Pancreas (tissue), 10 donors: ENCODE data around the gene CCDC178. TPM values are rescaled to one million over a fixed set of nuclear protein-coding genes. Genes with fewer than 3 reads are reported as not detected.
"Not testable (repeated sequence)": the region's sequence is repeated elsewhere in the genome, so short reads cannot be mapped to it uniquely, and the experiment has no call there.

Experiments used
- ATAC-seq, 4 donors: fragments of 200-7000 bp; cut with Tn5 transposase; one replicate each; pipeline versions ENCODE4 v1.8.0 to v1.9.1; 2020; ENCODE audit warnings: mild to moderate bottlenecking in 4 of 4, moderate library complexity in 4 of 4
- DNase-seq, 6 donors: peaks; one replicate each; pipeline ENCODE4 v3.0.0-alpha.2; 2020
- FAIRE-seq: peaks from 2 replicates; lab custom pipeline; 2012; peaks lifted over from hg19 to GRCh38; lab: Jason Lieb, UNC
- H3K27ac ChIP-seq, 4 donors: fragments of 200-600 bp; sonication (generic); 1 replicate in 3 of 4; 2 replicates in 1 of 4; pipeline versions ENCODE4 v1.5.0 to v1.8.0; 2020
- H3K27me3 ChIP-seq, 4 donors: fragments of 200-600 bp; one replicate each; pipeline ENCODE4 v1.8.0; 2021
- H3K36me3 ChIP-seq, 3 donors: fragments of 200-600 bp; sonication (generic) in 1 of 3; one replicate each; pipeline versions ENCODE4 v1.5.0 to v1.8.0; 2020 to 2021
- H3K4me1 ChIP-seq, 3 donors: fragments of 200-600 bp; one replicate each; pipeline ENCODE4 v1.8.0; 2021
- H3K4me3 ChIP-seq, 4 donors: fragments of 200-600 bp; sonication (generic) in 2 of 4; one replicate each; pipeline versions ENCODE4 v1.5.0 to v1.8.0; 2020 to 2021
- H3K9me3 ChIP-seq, 4 donors: fragments of 200-600 bp; one replicate each; pipeline ENCODE4 v1.8.0; 2021
- CTCF ChIP-seq, 4 donors: fragments of 200-600 bp; sonication (generic) in 3 of 4; IDR thresholded peaks; one replicate each; pipeline versions ENCODE4 v1.5.0 to v1.8.0; 2021; ENCODE audit warnings: antibody characterized with exemption in 4 of 4
- WGBS, 2 donors: extraction: QIAGEN DNeasy Blood & Tissue Kit; methylation state at CpG; one replicate each; pipeline ENCODE4 v1.1.7; 2013; 5-methylcytosine and 5-hydroxymethylcytosine counted together
- intact Hi-C, 3 donors: fragments of 100-400 bp; cut with DNase I; formaldehyde crosslinking; loops; one replicate each; pipeline versions ENCODE4 v1.11.1 to v1.14.2; 2022
- polyA plus RNA-seq, 2 donors: library from polyadenylated mRNA; stranded (reverse); fragments of 200-250 nt; gene quantifications; one replicate each; pipeline ENCODE4 v1.2.3, GENCODE V29; 2013
- total RNA-seq, 6 donors: library from RNA; stranded (reverse); fragmentation: NEBNext Ultra II Directional in 4 of 6; extraction: Animal tissue kit (Norgen Biotek cat#: 25700) in 4 of 6; gene quantifications; one replicate each; pipeline versions ENCODE4 v1.2.1 to v1.2.4, GENCODE V29; 2021 to 2023
- donor health status: healthy with polysubstance abuse.
- donor health status: DM: no; HTN: no; CAD: no; lungs with moderate emphysema.
- donor health status: DM: no; HTN: no; CAD: no.
- donor health status: control.
- donor health status: control.
- donor health status: Bipolar disorder and iron deficiency.
- donor health status: DM: yes; HTN: yes; CAD: no.
- donor health status: DM: no; HTN: no; CAD: no.
- donor health status: DM: no; HTN: no; CAD: no.
- donor health status: DM: yes; HTN: yes; CAD: no.

CCDC178 gene
- total and polyA plus RNA-seq, 8 donors, result 0.11 to 1.3 (median 0.51) TPM; not detected in 1

- no peak for ATAC-seq
- intact Hi-C loops, result no loop called here
- H3K4me3 ChIP-seq, result no peak overlapping the region
- H3K27ac ChIP-seq, result no peak overlapping the region
- no peak for FAIRE-seq
- H3K27me3 ChIP-seq, result no peaks in the 10 kb centered on the region
- DNase-seq, result no peak
- H3K9me3 ChIP-seq, result peaks cover 0 to 5% (median 0%) of the 10 kb centered on the region in 4 donors
- no peaks in the 10 kb centered on the region for H3K4me1 ChIP-seq
- TF ChIP-seq CTCF (IDR thresholded peaks at IDR 0.05), result peak in 1 of 4 donors; percentile 25
- H3K36me3 ChIP-seq, result no peaks in the 10 kb centered on the region
Observed at GRCh38 chr18:33404244-33404873, 36.2 kb downstream of the CCDC178 start.

- FAIRE-seq, H3K9me3 ChIP-seq, H3K27ac ChIP-seq, H3K4me1 ChIP-seq, H3K4me3 ChIP-seq, H3K36me3 ChIP-seq, intact Hi-C loops, H3K27me3 ChIP-seq, ATAC-seq, DNase-seq: not testable (repeated sequence)
- WGBS, 2 donors, result 78 to 89% methylated on average over 8 of the region's 8 CpGs
Observed at GRCh38 chr18:33398939-33399338, 41.6 kb downstream of the CCDC178 start.

- intact Hi-C loops, result no loop called here
- WGBS, 2 donors, result 59 to 75% methylated on average over 4 of the region's 4 CpGs
- Histone ChIP-seq H3K27me3 (no peaks in the 10 kb centered on the region), H3K4me3 (no peak overlapping the region), H3K36me3 (no peaks in the 10 kb centered on the region), H3K27ac (no peak overlapping the region), H3K9me3 (no peaks in the 10 kb centered on the region), H3K4me1 (no peaks in the 10 kb centered on the region)
- FAIRE-seq (no peak), DNase-seq (no peak), ATAC-seq (no peak)
- no peak for TF ChIP-seq CTCF (IDR thresholded peaks at IDR 0.05)
Observed at GRCh38 chr18:33375829-33376228, 64.7 kb downstream of the CCDC178 start.

DNA sequence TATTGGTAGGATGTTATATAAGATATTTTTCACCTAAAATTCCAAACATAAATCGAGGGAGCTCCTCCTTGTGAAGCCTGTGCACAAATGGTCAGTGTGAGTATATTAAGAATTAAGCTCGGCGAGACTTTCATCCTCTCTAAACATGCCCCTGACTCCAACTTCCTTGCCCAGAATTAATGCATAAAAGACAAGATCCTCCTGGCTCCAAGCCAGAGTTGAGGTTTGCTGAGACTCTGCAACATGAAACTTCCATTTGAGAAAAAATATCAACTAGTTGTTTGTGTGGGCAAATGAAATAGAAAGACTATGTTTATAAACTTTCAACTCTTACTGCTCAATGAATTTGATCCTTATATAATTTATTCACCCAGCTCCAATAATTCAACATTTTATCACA, 68.1 kb downstream of the CCDC178 start:
- intact Hi-C loops, result no loop called here
- Histone ChIP-seq H3K4me1 (peaks cover 0 to 5% (median 0%) of the 10 kb centered on the region in 3 donors), H3K4me3 (no peak overlapping the region), H3K9me3 (no peaks in the 10 kb centered on the region), H3K27me3 (no peaks in the 10 kb centered on the region), H3K27ac (no peak overlapping the region), H3K36me3 (no peaks in the 10 kb centered on the region)
- no peak for FAIRE-seq
- DNase-seq, result no peak
- WGBS, 2 donors, result 45 to 55% methylated on average over 3 of the region's 3 CpGs
- TF ChIP-seq CTCF (IDR thresholded peaks at IDR 0.05), result no peak
- no peak for ATAC-seq

DNA sequence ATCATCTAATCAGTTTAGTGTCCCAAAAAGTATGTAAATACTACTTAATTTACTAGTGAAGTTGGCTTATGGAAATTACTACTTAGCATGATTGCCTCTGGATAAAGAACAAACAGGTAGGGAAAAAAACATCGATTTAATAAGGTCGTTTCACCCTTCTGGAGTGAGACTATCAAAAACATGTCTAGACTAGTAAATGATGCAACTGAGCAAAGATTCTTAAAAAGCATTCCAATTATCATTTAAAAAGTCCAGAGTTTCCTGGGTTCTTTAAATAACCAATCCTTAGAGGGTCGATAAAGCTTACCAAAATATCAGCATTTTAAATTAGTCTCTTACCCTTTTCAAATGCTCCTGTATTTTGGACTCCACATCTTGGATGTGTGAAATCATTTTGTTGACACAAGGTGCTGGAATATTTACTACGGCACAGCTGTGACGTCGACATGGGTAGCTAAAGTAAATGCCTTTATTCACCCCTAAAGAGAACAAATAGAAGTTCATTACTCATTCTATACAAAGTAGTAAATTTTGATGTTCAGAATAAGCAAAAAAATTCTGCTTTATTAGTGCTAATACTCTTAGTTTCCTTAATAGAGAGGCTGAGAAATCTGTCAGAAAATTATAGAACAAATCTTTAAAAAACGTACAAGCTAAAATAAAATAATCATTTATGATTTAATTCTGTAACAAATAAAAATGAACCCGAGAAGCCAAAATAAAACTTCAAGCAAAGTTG, 70.6 kb downstream of the CCDC178 start:
- FAIRE-seq, result no peak
- H3K9me3 ChIP-seq, result no peaks in the 10 kb centered on the region
- H3K4me3 ChIP-seq, result no peak overlapping the region
- H3K4me1 ChIP-seq, result peaks cover 0 to 5% (median 0%) of the 10 kb centered on the region in 3 donors
- no peaks in the 10 kb centered on the region for H3K27me3 ChIP-seq
- 23 to 31% methylated on average over 8 of the region's 8 CpGs for WGBS, 2 donors
- H3K27ac ChIP-seq, result no peak overlapping the region
- no peaks in the 10 kb centered on the region for H3K36me3 ChIP-seq
- peak in 1 of 6 donors; percentile 16 for DNase-seq
- intact Hi-C loops, result no loop called here
- ATAC-seq, result peak; percentile 62 to 79 (median 73)
- TF ChIP-seq CTCF (IDR thresholded peaks at IDR 0.05), result no peak
